HepG2 (cell line): ENCODE measurements around the gene GLIS1. TPM values are rescaled to one million over a fixed set of nuclear protein-coding genes. Genes with fewer than 3 reads are reported as not detected.

ENCODE experiments used
- ATAC-seq: fragments of 200-7000 bp; cut with Tn5 transposase; 3 replicates; pipeline ENCODE4 v1.9.1; 2020; ENCODE audit warnings: mild to moderate bottlenecking, moderate library complexity
- BruUV-seq: library from RNA; stranded (reverse); fragments of 400-500 nt; replicated peaks from 2 replicates; lab custom pipeline; 2021; lab: Mats Ljungman, UMichigan
- CTCF ChIA-PET: fragments of 300-600 bp; formaldehyde crosslinking; extraction: SDS; loops from one replicate; lab custom pipeline; 2021; ENCODE audit warnings: low total read pairs, inconsistent platforms, low intra/inter-chr PET ratio; lab: Yijun Ruan, JAX
- POLR2A ChIA-PET: fragments of 350-600 bp; sonication (Branson Sonifier 250); formaldehyde crosslinking; loops from one replicate; lab custom pipeline; 2020; ENCODE audit warnings: antibody characterized with exemption, inconsistent platforms; lab: Yijun Ruan, JAX
- DNase-seq: peaks from one replicate; pipeline ENCODE4 v3.0.0-alpha.2; 2015; ENCODE audit warnings: low spot score
- FAIRE-seq: peaks from 3 replicates; lab custom pipeline; 2011; peaks lifted over from hg19 to GRCh38; lab: Jason Lieb, UNC
- H2AFZ ChIP-seq: one replicate; pipeline ENCODE4 v1.6.1; 2011; ENCODE audit warnings: low read length, inconsistent platforms
- H3K27ac ChIP-seq: fragments of 300-600 bp; 3 replicates; pipeline ENCODE4 v1.8.0; 2011; ENCODE audit warnings: mixed run types, mild to moderate bottlenecking, mixed read lengths, low read length, inconsistent platforms; ENCODE audit not compliant: insufficient read depth; ENCODE audit errors: extremely low read length
- H3K27me3 ChIP-seq, 2 experiments: fragments of 200-600 bp in 1 of 2; 2 replicates in 1 of 2; 3 replicates in 1 of 2; pipeline versions ENCODE4 v1.6.0 to v1.8.0; 2011; ENCODE audit warnings: low read length in 2 of 2, mild to moderate bottlenecking in 2 of 2, moderate library complexity in 2 of 2, inconsistent platforms in 1 of 2; ENCODE audit not compliant: insufficient read depth in 2 of 2, control insufficient read depth in 1 of 2
- H3K36me3 ChIP-seq, 2 experiments: fragments of 200-600 bp in 1 of 2; replicated peaks in 1 of 2; 2 replicates in 1 of 2; 3 replicates in 1 of 2; pipeline versions ENCODE4 v1.5.1 to v1.8.0; 2011; ENCODE audit warnings: low read length in 2 of 2, inconsistent platforms in 1 of 2; ENCODE audit not compliant: insufficient read depth in 2 of 2, control insufficient read depth in 1 of 2
- H3K4me1 ChIP-seq: 2 replicates; pipeline ENCODE4 v1.5.1; 2012; ENCODE audit warnings: low read length, inconsistent platforms; ENCODE audit not compliant: insufficient read depth
- H3K4me2 ChIP-seq: 2 replicates; pipeline ENCODE4 v1.6.0; 2011; ENCODE audit warnings: low read depth, low read length, inconsistent platforms
- H3K4me3 ChIP-seq, 3 experiments: fragments of 200-600 bp in 1 of 3; sonication (generic), shearing (Covaris generic) in 1 of 3; replicated peaks in 1 of 3; 2 replicates each; pipeline ENCODE4 v1.5.1; 2011 to 2016; ENCODE audit warnings: low read length in 3 of 3, inconsistent platforms in 2 of 3, low read depth in 2 of 3, mild to moderate bottlenecking in 2 of 3, control low read depth in 1 of 3, mixed read lengths in 1 of 3; ENCODE audit not compliant: insufficient read depth in 1 of 3
- H3K79me2 ChIP-seq: one replicate; pipeline ENCODE4 v1.6.1; 2011; ENCODE audit warnings: low read length, inconsistent platforms; ENCODE audit not compliant: insufficient read depth
- H3K9ac ChIP-seq: 2 replicates; pipeline ENCODE4 v1.6.0; 2011; ENCODE audit warnings: mild to moderate bottlenecking, low read depth, low read length, inconsistent platforms; ENCODE audit not compliant: insufficient read depth
- H3K9me3 ChIP-seq: 2 replicates; pipeline ENCODE4 v1.5.1; 2012; ENCODE audit warnings: mild to moderate bottlenecking, low read length
- H4K20me1 ChIP-seq: 2 replicates; pipeline ENCODE4 v1.6.0; 2011; ENCODE audit warnings: inconsistent platforms, mild to moderate bottlenecking, low read length, moderate library complexity; ENCODE audit not compliant: insufficient read depth
- AKAP8 ChIP-seq: sonication (generic); formaldehyde crosslinking; IDR thresholded peaks from 2 replicates; pipeline ENCODE4 v1.5.1; 2020; ENCODE audit warnings: mild to moderate bottlenecking, missing genetic modification reagents
- FLYWCH1 ChIP-seq: sonication (generic); formaldehyde crosslinking; IDR thresholded peaks from 2 replicates; pipeline ENCODE4 v1.8.1; 2023; ENCODE audit warnings: mild to moderate bottlenecking, missing genetic modification reagents
- HHEX ChIP-seq: IDR thresholded peaks from 2 replicates; pipeline ENCODE4 v1.6.1; 2016; ENCODE audit warnings: control low read depth
- HMGA1 ChIP-seq: sonication (generic); formaldehyde crosslinking; conservative IDR thresholded peaks from 2 replicates; pipeline ENCODE4 v1.4.0; 2020; ENCODE audit warnings: missing genetic modification reagents
- IRX3 ChIP-seq: sonication (generic); formaldehyde crosslinking; IDR thresholded peaks from 2 replicates; pipeline ENCODE4 v1.8.1; 2023; ENCODE audit warnings: mild to moderate bottlenecking, low read depth, missing genetic modification reagents, borderline replicate concordance
- RARA ChIP-seq: IDR thresholded peaks from 2 replicates; pipeline ENCODE4 v1.6.1; 2016; ENCODE audit warnings: missing genetic modification reagents, missing compliant biosample characterization
- SMAD1 ChIP-seq: sonication (generic); formaldehyde crosslinking; IDR thresholded peaks from 2 replicates; pipeline ENCODE4 v1.4.0; 2020; ENCODE audit warnings: missing genetic modification reagents, low read depth, mild to moderate bottlenecking, borderline replicate concordance
- SNAI1 ChIP-seq: sonication (generic); formaldehyde crosslinking; IDR thresholded peaks from 2 replicates; pipeline ENCODE4 v1.5.0; 2020; ENCODE audit warnings: mild to moderate bottlenecking, missing genetic modification reagents, borderline replicate concordance
- TBX3 ChIP-seq: fragments of 450-650 bp; IDR thresholded peaks from 2 replicates; pipeline ENCODE4 v1.6.1; 2017; ENCODE audit warnings: antibody characterized with exemption, mild to moderate bottlenecking, inconsistent platforms, borderline replicate concordance
- TFDP2 ChIP-seq: sonication (generic); formaldehyde crosslinking; IDR thresholded peaks from 2 replicates; pipeline ENCODE4 v1.4.0; 2020; ENCODE audit warnings: missing genetic modification reagents
- ZBTB46 ChIP-seq: sonication (generic); formaldehyde crosslinking; IDR thresholded peaks from 2 replicates; pipeline ENCODE4 v1.4.0; 2020; ENCODE audit warnings: mild to moderate bottlenecking, missing genetic modification reagents, borderline replicate concordance
- ZNF451 ChIP-seq: sonication (generic); formaldehyde crosslinking; IDR thresholded peaks from 2 replicates; pipeline ENCODE4 v1.5.0; 2020; ENCODE audit warnings: mild to moderate bottlenecking, missing genetic modification reagents
- ZNF747 ChIP-seq: sonication (generic); formaldehyde crosslinking; IDR thresholded peaks from 2 replicates; pipeline ENCODE4 v1.8.1; 2023; ENCODE audit warnings: missing genetic modification reagents, mild to moderate bottlenecking, borderline replicate concordance
- WGBS: methylation state at CpG from one replicate; pipeline ENCODE4 v1.1.6; 2017; ENCODE audit warnings: low lambda C conversion rate; 5-methylcytosine and 5-hydroxymethylcytosine counted together
- in situ Hi-C: cut with HindIII; loops from 2 replicates; pipeline ENCODE4 v1.10.0; 2017; ENCODE audit warnings: low pct_unique_long_range_greater_than_20kb; ENCODE audit not compliant: extremely low pct_ligation_motif_present
- intact Hi-C: fragments of 100-400 bp; cut with micrococcal nuclease; formaldehyde crosslinking; loops from one replicate; pipeline ENCODE4 v1.10.0; 2022; ENCODE audit not compliant: unreplicated experiment
- polyA plus RNA-seq, 8 experiments: library from polyadenylated mRNA; depleted of rRNA in 3 of 8; stranded (reverse) in 7 of 8; unstranded in 1 of 8; fragments of >200 nt; fragmentation: Illumina TruSeq in 4 of 8; extraction: Trizol in 4 of 8; gene quantifications; 2 replicates each; pipeline versions ENCODE4 v1.2.1 to v1.2.3, GENCODE V29; 2011 to 2016; ENCODE audit warnings: low read depth in 4 of 8, missing spikeins in 1 of 8, mixed read lengths in 1 of 8; ENCODE audit not compliant: insufficient read depth in 1 of 8
- total RNA-seq, 5 experiments: library from RNA; depleted of rRNA; stranded (reverse); fragments of >200 nt; fragmentation: Illumina TruSeq; extraction: Trizol; gene quantifications; 2 replicates each; pipeline ENCODE4 v1.2.3, GENCODE V29; 2016; ENCODE audit warnings: low read depth in 1 of 5
- TF ChIP-seq, protein P1 (sequence below): IDR thresholded peaks from 2 replicates; pipeline ENCODE4 v1.6.1; 2016; ENCODE audit warnings: mild to moderate bottlenecking, missing biosample characterization, missing genetic modification reagents

GLIS1 gene
- total and polyA plus RNA-seq, 2 of the 13 experiments (the other 11 are each of a cell fraction or from before 2014, with no cell fraction given) = 0.03 TPM; not detected in 1

DNA sequence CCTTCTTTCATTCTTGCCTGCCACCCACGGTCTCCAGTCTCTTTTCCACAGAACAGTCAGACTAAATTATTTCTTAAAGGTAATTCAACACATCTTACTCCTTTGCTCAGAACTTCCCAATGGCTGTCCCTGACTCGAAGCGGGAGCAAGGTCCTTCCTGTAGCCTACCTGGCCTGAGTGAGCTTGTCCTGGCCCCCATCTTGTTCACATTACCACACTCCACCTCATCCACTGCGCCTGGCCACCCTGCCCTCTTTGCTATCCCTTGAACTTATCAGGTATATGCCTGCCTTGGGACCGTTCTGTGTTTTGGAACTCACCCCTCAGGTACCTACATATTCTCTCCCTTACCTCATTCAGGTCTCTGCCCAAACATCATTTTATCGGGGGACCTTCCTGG, 13.3 kb upstream of the GLIS1 start:
- FAIRE-seq = no peak
- Histone ChIP-seq H3K4me3 (no peak overlapping the region), H3K4me1 (no peaks in the 10 kb centered on the region), H3K9me3 (no peaks in the 10 kb centered on the region), H2AFZ (no peak overlapping the region), H3K4me2 (no peak overlapping the region), H4K20me1 (no peaks in the 10 kb centered on the region), H3K79me2 (no peaks in the 10 kb centered on the region), H3K27ac (no peak overlapping the region), H3K27me3 (peaks cover 0 to 6% of the 10 kb centered on the region in 2 experiments; a peak in 3 of 5 replicates), H3K9ac (no peak overlapping the region), H3K36me3 (no peaks in the 10 kb centered on the region)
- POLR2A ChIA-PET = no interaction called here
- DNase-seq = no peak
- TF ChIP-seq RARA (CRISPR knock-in tag) (no peak), ZNF451 (CRISPR knock-in tag) (no peak), SNAI1 (CRISPR knock-in tag) (no peak), HHEX (CRISPR knock-in tag) (no peak), FLYWCH1 (no peak)
- intact Hi-C loops (no loop called here), in situ Hi-C loops (no loop called here)
- BruUV-seq = no TSS peak
- ATAC-seq = no peak
- CTCF ChIA-PET = no interaction called here
- 12% methylated on average over 6 of the region's 6 CpGs for WGBS

- Histone ChIP-seq H3K27me3 (peaks cover 0 to 6% of the 10 kb centered on the region in 2 experiments; a peak in 3 of 5 replicates), H3K9ac (no peak overlapping the region), H3K4me2 (no peak overlapping the region), H2AFZ (no peak overlapping the region), H3K36me3 (no peaks in the 10 kb centered on the region), H3K9me3 (peaks cover 2% of the 10 kb centered on the region; the same call in 1 of the 2 replicates), H3K27ac (no peak overlapping the region), H3K4me1 (no peaks in the 10 kb centered on the region), H3K79me2 (no peaks in the 10 kb centered on the region), H4K20me1 (no peaks in the 10 kb centered on the region), H3K4me3 (no peak overlapping the region)
- FAIRE-seq (no peak), DNase-seq (no peak), ATAC-seq (no peak)
- in situ Hi-C loops (no loop called here), intact Hi-C loops (no loop called here)
- POLR2A ChIA-PET = no interaction called here
- CTCF ChIA-PET = no interaction called here
- no TSS peak for BruUV-seq
- 38% methylated on average over 8 of the region's 8 CpGs for WGBS
- TF ChIP-seq ZBTB46 (CRISPR knock-in tag) (no peak), HMGA1 (CRISPR knock-in tag) (no peak), IRX3 (CRISPR knock-in tag) (no peak), TFDP2 (CRISPR knock-in tag) (no peak), AKAP8 (CRISPR knock-in tag) (no peak), TBX3 (no peak), SMAD1 (CRISPR knock-in tag) (no peak), ZNF747 (no peak)
- TF ChIP-seq, protein P1, sequence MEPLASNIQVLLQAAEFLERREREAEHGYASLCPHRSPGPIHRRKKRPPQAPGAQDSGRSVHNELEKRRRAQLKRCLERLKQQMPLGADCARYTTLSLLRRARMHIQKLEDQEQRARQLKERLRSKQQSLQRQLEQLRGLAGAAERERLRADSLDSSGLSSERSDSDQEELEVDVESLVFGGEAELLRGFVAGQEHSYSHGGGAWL = no peak
These were observed 8.9 kb upstream of the GLIS1 start for GRCh38 chr1:53747841-53748240.
